GM21786 (cell line): Measurements from ENCODE around the gene DCTN4.
"Not testable (repeated sequence)": the region's sequence is repeated elsewhere in the genome, so short reads cannot be mapped to it uniquely, and the experiment has no call there.

Source experiments
- ATAC-seq: cut with Tn5 transposase; IDR thresholded peaks from one replicate; pipeline ENCODE4 v1.9.1; 2021; ENCODE audit not compliant: unreplicated experiment

Gene DCTN4

DNA sequence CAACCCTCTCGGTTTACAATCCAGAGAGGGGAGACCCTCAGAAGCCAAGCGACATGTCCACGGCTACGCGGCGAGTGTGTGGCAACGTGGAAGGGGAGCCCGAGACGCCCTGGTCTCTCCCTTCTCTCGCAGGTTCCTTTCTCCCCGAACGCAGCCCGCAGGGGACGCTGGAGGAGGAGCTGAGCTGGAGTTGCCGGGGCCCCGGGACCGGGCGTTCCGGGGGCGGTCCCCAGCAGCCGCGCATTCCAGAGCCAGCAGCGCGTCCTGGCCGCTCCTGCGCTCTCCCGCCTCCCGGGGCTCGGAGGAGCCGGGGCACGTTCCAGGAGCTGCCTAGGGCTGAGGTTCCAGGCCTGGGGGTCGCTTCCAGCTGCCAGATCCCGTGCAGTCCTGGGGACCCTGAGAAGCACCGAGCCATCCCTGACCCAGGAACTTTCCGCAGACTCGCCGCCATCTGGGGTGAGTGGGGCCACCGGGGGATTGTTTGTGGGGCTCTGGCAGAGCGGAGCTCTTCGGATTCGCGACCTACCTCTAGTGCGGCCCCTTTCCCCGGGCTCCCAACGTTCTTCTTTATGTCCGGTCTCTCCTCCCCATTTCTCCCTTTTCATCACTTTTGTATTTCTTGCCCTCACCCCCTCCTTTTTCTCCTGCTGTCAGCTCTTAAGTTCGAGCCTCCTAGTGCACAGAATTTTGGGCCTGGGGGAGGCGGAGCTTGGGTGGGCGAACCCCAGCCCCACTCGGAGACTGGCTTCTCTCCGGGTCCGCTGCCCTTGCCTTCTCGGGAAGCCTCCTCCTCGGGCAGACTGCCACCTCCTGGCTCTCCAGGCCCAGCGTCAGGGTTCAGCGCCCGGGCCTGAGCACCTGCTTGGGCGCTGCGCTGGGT is 19.9 kb upstream of the DCTN4 start, which contains the start of gene SMIM3:
Gene SMIM3 (plus strand): TSS at position 241 of the 880 bp plus-strand sequence. CDS start 16,684 bp downstream, outside the sequence.
- ATAC-seq, result peak; percentile 26

GRCh38 chr5:150778088-150778516 is 19.3 kb upstream of the DCTN4 start:
- ATAC-seq, result no peak

DNA sequence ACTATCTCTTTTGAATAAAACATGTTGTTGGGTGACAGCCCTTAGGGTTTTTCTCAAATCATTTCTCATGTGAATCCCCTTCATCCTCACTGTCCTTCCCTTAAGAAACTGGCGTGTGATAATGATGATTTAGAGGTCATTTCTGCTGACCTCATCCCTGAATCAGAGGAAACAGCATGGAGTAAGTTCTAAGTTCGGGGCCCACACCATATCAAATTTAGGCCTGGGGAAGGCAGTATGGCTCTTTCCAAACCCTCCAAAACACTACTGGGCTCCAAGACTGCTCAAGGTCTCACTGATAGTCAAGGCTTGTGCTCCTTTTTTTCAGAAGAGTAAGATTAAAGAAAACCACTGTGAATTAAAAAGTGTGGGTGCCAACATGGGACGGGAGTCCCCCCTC is 18.9 kb upstream of the DCTN4 start:
- no peak for ATAC-seq

DNA sequence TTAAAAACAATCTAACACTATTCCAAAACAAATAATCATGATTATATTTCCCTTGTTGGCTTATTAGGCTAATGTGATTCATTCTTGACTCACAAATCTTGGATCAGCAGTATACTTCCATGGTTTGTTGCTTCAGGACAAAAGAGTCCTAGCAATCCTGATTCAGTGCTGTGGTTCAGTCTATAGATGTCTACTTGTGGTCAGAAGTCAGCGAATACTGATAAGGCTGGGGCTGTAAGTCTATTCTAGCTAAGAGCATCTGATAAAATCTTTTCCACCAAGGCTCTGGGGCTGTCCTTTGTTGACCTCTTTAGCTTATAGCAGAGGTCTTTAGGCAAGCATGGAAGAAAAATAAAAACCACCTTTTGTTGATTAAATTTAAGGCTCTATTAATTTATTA is 15.3 kb upstream of the DCTN4 start:
- no peak for ATAC-seq

DNA sequence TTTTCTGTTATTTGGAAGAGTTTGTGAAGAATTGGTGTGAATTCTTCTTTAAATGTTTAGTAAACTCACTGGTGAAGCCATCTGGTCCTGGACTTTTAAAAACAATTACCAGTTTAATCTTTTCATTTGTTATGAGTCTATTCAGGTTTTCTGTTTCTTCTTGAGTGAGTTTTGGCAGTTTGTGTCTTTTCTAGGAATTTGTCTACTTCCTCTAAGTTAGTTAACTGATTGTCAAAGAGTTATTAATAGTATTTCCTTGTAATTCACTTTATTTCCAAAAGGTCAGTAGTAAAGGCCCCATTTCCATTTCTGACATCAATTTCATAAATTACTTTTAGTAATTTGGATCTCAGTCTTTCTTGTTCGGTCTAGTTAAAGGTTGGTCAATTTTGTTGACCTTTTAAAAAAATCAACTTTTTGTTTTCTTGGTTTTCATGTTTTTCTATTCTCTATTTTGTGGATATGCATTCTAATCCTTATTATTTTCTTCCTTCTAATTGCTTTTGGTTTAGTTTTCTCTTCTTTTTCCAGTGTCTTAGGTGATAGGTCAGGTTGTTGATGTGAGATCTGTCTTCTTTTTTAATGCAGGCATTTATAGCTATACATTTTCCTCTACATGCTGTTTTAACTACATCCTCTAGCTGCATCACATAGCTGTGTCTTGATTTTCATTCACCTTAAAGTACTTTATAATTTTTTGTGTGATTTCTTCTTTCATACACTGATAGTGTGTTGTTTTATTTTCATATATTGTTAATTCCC is 12.4 kb upstream of the DCTN4 start:
- no peak for ATAC-seq

- ATAC-seq, result no peak
Measured at GRCh38 chr5:150766251-150766650, 7.4 kb upstream of the DCTN4 start.

GRCh38 chr5:150765799-150766169 is 7.0 kb upstream of the DCTN4 start:
- no peak for ATAC-seq

DNA sequence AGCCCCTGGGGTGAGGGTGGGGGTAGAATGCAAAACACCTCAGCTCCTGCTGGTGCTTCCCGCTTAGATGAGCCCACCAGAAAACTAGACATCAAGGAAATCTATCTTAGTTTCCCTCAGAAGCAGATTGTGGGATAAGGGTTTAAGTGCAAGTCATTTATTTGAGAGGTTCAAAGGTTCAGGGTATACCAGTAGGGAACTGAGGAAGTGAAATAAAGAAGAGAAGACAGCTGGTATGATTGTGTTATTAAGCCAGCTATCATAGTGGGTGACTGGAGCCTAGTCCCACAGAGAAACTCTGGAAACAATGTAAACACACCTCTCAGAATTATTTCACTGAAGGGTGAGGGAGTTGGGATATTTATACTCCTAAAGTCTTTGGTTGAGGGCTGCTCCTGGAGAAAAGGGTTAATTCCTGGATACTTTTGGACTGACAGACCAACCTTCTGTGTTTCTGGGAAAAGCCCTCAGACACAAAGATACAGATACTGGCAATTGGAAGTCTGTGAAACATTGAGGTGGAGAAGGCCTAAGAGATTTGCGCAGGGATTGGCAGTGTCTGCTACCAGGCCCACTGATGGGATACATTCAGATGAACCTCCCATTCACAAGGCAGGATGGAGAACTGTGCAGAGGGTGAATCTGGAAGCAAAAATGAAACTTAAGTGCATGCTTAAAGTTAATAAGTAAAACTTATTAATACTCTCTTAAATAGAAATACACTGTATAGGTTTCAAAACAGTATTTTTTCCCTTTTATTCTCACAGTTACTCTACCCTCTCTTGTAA is 6.4 kb upstream of the DCTN4 start:
- ATAC-seq, result no peak

DNA sequence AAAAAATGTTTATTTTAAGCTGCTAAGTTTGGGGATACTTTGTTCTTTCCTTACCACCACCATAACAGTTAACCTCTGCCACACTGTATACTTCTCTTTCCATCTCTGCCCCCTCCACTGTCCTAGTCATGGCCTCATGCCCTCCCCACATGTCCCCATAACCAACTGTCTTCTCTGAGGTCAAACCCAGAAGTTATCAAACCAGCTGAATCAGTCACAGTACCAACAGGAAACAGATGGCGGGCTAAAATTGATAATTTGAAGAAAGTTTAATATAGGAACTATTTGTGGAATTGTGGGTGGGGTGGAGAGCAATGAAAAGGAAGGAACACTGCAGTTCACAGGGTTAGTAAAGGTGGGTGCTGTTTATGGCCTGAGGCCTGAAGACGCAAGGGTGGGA is 5.7 kb upstream of the DCTN4 start:
- no peak for ATAC-seq

- ATAC-seq, result no peak
Measured at GRCh38 chr5:150763023-150763769, 4.4 kb upstream of the DCTN4 start.

DNA sequence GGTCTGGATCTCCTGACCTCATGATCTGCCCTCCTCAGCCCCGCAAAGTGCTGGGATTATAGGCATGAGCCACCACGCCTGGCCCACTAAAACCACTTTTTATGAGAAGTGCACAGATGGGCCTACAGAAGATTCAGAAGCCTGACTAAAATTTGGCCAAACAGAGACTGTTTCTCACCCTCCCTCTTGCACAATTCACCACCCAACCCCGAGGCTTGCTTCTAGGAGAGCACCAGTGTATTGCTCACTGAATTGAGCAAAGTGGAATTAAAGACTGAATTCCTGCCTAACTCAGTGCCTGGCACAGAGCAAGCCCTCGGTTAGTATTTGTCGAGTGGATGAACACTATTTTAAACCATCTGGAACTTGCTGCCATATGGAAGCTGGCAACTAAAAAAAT is 3.4 kb upstream of the DCTN4 start:
- no peak for ATAC-seq

- no peak for ATAC-seq
Measured at GRCh38 chr5:150759334-150759583, 442 bp upstream of the DCTN4 start.

DNA sequence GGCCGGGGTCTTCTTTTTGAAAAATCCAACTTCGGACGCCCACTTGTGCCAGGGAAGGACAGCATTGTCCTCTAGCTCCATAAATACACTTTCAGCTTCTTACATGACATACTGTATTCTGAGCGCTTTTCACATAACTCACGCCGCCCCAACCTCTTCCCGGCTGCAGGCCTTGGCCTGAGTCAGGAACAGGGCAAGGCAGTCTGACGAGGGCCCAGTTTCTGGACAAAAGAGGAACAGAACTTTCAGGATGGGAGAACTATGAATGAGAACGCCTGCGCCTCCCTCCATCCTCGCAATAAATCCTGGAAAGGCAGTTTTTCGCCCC is 650 bp downstream of the DCTN4 start:
- ATAC-seq, result peak; percentile 6

DNA sequence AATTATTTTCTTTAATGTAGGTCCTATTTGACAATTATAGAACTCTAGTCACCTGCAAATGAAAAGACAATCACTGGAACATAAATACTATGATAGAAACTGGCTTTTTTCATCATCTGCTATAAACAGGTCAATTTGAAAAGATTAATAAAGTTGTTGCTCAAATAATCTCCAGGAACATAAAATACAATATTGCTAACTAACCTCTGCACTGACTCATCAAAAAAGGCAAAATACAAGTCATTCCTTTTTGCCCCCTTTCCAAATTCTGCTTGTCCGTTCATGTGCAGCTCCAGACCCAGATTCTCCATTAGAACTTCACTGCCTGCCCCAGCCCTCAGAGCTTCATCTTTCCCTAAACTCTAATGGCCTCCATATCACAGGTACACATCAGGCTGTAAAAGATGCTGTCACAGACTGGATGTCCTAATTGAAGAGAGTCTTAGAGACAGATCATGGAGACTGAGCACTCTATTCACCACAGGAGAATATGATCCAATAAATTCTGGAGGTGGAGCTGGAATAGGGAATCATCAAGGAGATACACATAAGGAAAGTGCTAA is 1.6 kb downstream of the DCTN4 start:
- no peak for ATAC-seq

DNA sequence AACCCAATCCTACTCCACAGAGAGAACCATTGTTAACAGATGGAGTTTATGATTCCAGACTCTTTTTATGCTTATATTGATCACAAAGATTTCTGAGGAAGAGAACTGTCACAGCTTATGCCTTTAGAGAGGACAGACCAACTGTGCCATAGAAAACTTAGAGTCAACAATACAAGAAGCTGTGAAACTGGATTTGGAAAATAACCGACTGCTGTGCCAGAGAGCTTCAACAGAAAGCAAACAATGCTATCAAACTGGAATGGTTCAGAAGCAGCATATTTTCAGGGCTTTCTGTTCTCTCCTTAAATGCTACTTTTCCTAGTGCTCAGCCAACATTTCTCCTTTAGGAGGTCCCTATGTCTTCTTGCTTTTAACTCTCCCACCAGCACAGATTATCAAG is 5.0 kb downstream of the DCTN4 start:
- no peak for ATAC-seq

DNA sequence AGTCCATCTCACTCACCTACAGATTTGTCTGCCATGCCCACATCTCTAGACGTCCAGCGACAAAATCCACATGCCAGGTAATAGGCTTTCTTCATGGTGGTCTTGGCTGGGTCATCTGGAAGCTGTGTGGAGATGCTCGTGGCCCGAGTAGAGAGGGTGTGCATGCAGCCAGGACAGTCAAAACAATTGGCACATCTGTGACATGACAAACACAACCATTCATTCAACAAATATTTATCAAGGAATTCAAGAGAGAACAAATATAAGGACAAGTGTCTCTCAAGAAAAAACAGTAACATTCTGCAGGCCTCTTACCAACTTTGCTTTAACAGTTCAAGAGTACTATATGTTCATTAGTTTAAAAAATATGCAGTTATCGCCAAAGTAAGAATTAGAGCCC is 5.4 kb downstream of the DCTN4 start:
- no peak for ATAC-seq

DNA sequence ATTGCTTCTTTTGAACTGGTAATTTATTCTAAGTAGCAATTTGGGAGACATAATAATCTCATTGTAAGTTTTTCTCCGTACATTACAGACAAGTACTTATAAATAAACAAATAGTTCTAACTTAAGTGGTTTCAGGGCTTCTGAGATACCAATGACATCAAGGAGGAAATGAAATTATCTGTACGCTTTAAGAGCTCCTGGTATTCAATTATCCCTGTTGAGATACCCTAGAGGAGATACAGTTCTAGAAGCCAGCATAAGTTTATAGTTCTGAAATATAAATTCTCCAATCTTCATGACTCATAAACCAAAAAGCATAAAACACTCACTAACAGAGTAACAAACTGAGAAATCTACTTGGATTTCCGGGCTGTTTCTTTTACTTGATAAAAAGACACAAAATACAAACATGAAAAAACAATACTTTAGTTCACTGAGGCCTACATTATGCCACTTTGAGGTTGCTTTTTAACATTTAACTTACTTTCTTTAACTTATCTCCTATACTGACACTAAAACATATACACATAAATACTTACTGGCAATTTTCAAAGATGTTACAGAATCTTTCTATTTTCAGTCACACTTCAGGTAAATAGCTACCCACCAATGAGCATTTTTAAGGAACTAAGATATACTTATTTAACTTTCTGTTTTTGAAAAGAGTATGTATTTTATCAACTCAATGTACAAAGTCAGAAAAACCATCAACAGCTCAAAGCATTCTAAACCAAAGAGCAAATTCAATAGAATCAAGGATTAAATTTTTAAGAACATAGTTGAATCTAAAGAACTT is 7.5 kb downstream of the DCTN4 start:
- ATAC-seq, result peak; percentile 53

DNA sequence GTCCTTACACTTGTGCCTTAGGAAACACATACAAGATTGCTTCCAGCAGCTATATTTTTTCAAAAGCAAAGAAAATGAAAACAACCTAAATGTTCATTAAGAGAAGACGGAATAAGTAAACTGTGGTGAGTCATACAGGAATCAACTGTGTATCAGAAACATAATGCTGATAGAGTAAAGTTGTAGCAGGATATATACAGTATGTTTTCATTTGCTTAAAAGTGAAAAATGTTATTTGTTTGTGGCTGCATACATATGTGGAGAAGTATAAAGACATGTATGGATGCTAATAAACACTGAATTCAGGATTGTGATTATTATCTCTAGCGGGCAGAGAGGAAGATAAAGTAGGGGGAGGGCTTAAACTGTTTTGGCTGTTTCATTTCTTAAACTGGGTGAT is 8.3 kb downstream of the DCTN4 start:
- ATAC-seq, result no peak

DNA sequence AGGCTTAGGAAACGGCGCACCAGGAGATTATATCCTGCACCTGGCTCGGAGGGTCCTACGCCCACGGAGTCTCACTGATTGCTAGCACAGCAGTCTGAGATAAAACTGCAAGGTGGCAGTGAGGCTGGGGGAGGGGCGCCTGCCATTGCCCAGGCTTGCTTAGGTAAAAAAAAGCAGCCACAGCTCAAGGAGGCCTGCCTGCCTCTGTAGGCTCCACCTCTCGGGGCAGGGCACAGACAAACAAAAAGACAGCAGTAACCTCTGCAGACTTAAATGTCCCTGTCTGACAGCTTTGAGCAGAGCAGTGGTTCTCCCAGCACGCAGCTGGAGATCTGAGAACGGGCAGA is 15.7 kb downstream of the DCTN4 start:
- not testable (repeated sequence) for ATAC-seq
